ENCODE data around the gene SH2D6.
"Not testable (repeated sequence)": the region's sequence is repeated elsewhere in the genome, so short reads cannot be mapped to it uniquely, and the experiment has no call there.

The SH2D6 gene

DNA sequence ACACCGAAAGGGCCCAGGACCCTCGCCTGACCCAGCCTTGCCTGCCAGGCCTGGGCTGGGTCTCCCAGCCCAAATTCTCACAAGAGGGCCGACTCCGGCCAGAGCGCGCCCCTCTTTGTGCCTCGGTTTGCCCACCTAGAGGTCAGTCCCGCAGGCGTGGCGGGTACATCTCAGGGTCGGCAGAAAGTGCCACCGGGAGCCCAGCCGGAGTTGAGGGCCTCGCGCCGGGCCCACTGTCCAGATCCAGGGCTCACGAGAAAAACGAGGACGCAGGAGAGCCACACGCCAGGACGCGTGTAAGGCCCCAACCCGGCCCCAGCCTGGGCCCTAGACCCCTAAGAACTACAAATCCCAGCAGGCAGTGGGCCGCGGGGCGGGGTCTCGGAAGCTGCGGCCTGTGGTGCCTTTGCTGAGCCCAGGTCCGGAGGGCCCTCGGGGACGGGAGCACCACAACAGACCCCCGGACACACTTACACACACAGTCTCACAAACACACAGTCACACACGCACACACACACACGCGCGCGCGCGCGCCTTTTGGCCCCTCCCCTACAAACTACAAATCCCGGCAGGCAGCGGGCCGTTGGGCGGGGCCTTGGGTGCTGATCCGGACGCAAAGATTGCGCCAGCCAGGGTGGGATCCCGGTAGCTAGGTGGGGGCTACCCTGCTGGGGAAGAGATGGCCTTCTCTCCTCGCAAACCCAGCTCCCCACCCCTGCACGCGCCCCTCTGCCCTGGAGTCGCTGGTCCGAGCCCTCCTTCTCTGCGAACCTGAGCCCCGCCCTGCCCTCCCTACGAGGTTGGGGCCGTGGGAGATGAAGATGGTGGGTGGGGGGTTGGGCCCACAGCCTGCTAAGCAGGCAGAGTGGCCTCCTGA, at the start of gene SH2D6:
SH2D6 (plus strand) TSS at position 583 of the 877 bp plus-strand sequence. CDS start 10,752 bp downstream, outside the sequence.
- DNase-seq (ENCODE audit: low read depth, low spot score), result peak; percentile 70

DNA sequence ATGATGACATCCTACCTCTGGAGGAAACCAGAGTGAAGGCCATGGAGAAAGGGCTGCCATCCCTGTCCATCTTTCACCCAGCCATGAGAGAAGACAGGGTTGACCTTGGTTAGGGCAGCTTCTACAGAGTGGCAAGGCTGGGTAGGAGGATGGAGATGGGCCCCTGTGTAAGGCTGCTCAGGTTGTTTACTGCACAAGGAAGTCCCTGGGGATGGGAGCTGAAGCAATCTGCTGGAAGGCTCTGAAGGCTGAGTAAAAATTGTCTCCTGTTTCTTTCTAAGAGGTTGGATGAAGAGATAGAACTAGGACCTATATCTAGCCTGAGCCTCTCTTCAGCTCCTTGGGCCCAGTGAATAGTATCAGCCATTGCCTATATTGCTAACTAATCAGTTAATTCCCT, 49.6 kb upstream of the SH2D6 start:
- DNase-seq (ENCODE audit: low read depth, low spot score), result no peak

DNA sequence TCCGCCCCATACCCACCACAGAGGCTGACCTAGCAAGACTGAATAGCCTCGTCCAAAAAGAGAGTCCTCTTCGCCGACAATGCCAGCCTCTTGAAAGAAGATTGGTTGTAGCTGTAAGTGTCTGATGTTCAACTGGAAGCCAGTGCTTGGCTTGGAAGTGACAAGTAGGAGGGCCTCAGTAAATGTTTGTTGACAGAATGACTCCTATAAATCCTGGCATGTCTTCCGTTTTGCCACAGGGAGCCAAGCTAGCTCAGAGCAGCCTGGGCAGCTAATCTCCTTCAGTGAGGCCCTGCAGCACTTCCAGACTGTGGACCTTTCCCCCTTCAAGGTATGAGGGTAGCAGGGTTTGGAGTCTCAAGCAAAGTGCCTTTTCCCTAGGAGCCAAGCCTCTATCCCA, 49.0 kb upstream of the SH2D6 start:
- no peak for DNase-seq (ENCODE audit: low read depth, low spot score)

DNA sequence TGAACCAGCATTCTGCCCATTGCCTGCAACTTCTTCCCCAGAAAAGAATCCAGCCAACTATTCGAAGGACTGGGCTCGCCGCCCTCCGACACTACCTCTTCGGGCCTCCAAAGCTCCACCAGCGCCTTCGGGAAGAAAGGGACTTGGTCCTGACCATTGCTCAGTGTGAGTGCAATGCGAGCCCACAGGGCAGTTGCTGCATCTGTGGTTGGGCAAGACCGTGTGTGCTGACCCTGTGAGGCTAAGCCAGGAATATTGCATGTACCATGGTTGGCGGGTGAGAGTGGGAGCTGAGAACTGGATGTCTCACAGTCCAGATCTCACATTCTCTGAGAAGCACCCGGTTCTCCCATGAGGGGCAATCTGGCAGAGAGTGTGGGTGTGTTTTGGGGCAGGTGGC, 47.5 kb upstream of the SH2D6 start:
- no peak for DNase-seq (ENCODE audit: low read depth, low spot score)

DNA sequence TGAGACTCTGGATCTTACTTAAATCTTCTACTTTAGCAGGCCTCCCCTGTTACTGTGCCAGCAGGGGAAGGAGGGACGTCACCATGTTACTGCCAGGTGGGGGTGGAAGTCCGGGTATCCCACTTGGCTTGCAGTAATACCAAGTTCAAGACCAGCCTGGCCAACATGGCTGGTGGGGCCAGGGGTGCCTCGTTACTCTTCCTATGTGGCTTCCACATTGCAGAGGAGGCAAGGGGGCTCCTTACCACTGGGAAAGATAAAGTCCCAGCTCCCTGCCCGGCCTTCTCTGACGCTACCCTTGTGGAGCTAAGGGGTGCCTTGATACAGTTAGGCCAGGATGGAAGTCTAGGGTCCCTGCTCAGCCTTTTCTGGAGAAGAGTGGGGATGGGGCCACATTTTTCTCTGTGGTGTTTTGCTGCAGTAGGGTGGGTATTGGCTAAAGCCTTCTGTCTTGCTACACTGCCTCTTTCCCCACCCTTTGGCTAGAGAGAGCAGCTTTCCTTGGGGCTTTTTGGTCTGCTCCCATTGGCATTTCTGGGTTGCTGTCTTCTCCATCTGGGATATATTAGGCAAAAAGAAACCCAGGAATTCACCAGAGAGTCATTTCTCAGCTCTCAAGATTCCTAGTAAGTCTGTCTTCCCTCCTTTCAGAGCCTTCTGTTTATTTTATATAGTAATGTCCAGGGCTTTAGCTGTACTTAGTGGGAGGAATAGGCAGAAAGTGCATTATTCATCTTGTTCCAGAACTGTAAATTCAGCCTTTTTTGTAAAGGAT, 42.0 kb upstream of the SH2D6 start:
- DNase-seq (ENCODE audit: low read depth, low spot score), result no peak

DNA sequence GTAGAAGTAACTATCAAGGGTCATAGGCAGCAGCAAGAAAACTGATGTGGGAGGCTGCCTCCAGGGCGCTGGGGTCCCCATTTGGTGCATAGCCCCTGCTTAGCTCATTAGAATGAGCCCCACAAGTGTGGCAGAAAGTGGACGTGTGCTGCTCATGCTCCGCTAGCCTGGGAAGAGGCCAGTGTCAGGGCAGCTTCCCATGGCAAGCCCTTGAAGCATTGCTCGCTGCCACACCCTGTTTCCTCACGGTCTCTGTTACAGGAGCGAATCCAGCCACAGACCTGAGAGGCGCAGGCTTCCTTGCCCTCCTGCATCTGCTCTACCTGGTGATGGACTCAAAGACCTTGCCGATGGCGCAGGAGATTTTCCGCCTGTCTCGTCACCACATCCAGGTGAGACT, 41.4 kb upstream of the SH2D6 start:
- no peak for DNase-seq (ENCODE audit: low read depth, low spot score)

DNA sequence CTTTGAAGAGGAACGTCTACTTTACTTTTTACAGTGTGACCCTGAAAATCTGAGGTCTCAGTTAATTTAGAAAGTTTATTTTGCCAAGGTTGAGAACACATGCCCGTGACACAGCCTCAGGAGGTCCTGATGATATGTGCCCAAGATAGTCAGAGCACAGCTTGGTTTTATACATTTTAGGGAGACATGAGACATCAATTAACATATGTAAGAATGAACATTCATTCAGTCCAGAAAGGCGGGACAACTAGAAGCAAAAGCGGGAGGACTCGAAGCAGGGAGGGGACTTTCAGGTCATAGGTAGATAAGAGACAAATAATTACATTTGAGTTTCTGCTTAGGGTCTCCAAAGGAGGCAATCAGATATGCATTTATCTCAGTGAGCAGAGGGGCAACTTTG, 40.3 kb upstream of the SH2D6 start:
- no peak for DNase-seq (ENCODE audit: low read depth, low spot score)

DNA sequence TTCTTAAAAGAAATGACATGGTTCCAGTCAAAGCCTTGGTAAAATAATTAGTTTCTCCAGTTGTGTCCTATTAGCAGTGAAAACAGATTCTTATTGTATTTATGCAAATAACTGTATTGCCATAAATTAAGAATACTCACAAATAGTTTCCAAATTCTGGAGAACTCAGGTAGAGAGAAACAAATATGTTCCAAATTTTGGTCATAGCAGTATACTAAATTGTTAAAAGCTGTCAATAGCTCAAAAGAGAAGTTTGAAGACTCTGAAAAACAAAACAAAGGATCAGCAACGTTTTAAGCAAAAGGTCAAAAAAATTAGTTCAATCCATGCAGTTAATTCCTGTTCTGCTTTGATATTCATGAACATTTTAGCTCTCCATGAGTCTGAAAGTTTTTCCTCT, 38.5 kb upstream of the SH2D6 start:
- DNase-seq (ENCODE audit: low read depth, low spot score), result no peak

DNA sequence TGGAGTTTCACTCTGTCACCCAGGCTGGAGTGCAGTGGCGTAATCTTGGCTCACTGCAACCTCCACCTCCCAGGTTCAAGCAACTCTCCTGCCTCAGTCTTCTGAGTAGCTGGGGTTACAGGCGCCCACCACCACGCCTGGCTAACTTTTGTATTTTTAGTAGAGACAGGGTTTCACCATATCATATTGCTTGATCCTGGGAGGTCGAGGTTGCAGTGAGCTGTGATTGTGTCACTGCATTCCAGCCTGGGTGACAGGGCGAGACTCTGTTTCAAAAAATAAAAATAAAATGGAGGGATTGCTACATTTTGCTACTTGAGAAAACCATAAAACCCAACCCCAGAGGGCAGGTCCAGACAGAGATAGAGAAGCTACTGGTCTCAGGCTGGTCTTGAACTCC, 35.4 kb upstream of the SH2D6 start:
- DNase-seq (ENCODE audit: low read depth, low spot score), result not testable (repeated sequence)

DNA sequence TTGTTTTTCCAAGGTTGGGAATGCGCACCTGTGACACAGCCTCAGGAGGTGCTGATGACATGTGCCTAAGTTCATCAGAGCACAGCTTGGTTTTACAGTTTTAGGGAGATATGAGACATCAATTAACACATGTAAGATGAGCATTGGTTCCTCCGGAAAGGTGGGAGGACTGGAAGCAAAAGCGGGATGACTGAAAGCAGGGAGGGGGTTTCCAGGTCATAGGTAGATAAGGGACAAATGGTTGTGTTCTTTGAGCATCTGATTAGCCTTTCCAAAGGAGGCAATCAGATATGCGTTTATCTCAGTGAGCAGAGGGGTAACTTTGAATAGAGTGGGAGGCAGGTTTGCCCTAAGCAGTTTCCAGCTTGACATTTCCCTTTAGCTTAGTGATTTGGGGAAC, 34.7 kb upstream of the SH2D6 start:
- no peak for DNase-seq (ENCODE audit: low read depth, low spot score)

DNA sequence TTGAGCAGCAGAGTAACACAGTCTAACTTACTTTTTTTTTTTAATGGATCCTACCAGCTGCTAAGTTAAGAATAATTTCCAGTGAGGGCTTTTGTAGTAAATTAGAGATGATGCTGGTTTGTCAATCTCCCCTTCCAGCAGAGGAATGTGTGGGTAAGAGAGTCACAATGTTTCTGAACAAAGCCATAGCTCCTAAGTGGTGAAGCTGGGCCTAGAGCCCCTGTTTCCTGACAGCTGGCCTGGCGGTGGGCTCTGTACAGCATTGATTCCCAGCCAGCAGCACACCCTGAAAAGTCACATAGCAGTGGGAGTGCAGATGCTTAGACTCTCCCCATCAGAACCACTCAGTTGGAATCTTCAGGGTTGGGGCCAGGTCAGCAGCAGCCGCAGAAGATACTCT, 32.8 kb upstream of the SH2D6 start:
- no peak for DNase-seq (ENCODE audit: low read depth, low spot score)

DNA sequence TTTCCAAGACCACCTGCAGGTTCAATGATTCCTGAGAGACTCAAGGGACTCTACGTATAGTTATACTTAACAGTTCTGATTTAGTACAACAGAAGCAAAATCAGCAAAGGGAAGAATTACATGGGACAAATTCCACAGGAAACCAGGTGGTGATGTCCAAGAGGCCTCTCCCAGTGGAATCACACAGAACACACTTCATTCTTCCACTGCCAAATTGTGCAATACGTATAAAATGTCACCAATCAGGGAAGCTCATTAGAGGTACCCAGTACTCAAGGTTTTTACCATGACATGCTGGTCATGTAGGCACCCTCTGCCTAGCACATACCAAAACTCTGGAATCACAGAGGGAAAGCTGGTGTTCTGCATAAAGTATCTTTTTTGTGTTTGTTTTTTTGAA, 30.8 kb upstream of the SH2D6 start:
- no peak for DNase-seq (ENCODE audit: low read depth, low spot score)

DNA sequence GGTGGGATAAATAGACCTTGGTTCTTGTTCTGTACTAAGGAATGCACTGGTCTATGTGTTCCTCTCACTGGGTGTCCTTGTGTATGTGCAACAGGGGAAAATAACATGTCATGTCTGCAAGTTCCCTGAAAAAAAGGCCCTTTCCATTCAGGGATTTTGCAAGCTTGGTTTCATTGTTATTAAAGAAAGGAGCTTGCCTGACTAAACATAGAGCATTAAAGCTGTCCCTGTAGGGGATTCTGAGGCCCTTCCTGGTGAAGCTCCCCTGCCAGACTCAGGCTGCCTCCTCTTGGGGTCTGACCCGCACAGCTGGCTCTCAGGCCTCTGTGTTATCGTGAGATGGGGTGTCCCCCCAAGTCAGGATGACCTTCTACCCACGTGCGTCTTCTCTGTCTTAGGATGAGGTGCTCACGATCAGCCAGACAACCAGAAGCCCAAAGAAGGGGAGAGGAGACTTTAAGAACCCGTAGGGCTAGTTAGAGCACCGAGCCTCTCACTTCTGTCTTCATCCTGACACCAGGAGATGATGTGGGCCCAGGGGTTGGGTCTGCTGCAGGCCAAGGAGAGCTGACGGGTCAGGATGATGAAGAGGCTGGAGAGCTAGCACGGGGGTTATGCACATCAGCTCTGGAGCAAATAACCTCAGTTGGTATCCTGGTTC, 29.5 kb upstream of the SH2D6 start:
- DNase-seq (ENCODE audit: low read depth, low spot score), result no peak

DNA sequence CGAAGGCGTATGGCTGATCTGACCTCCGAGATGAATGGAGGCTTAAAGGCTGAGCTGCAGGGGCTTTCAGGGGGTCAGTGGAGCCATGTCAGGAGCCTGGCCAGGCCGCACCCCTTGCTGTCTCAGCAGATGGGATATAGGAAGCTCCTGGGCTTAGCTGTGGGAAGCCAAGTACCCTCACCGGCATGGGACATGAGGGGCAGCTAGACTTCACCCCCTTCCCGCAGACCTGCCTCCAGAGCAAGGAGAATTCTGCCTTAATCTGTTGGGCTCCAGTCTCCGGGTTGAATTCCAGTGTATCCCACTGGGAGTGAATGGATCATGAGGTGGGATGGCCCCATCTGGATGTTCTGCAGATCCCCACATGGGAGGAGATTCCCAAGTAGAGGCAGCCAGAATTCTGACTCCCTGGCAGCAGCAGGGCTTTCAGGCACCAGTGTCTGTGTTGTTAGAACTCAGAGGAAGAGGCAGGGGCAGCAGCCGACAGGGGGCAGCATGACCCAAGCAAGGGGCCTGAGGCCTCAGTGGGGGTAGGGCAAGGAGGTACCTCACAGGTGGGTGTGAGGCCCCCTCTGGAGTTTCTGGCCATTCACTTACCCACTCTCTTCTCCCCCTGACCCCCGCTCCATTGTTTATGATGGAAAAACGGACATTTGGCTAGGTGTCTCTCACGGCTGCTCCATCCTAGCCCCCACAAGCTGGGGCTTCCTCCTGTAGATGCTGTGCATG, 27.4 kb upstream of the SH2D6 start:
- DNase-seq (ENCODE audit: low read depth, low spot score), result peak; percentile 41

DNA sequence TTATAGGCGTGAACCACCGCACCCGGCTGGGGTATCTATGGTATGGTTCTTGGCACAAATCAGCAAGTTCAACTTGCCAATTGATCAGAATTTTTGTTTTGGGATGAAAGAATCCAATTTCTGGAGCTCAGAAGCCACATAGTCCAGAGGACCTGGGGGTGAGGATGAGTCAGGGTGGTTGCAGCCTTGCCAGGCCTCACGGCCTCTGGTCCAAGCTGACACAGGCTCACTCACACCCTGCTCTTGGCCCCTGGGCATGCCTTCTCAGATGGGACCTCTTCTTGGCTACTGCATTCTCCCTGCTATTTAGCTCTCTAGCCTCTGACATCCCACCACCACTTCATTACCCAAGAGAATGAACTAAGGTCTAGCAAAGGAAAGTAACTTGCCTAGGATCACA, 24.7 kb upstream of the SH2D6 start:
- no peak for DNase-seq (ENCODE audit: low read depth, low spot score)

DNA sequence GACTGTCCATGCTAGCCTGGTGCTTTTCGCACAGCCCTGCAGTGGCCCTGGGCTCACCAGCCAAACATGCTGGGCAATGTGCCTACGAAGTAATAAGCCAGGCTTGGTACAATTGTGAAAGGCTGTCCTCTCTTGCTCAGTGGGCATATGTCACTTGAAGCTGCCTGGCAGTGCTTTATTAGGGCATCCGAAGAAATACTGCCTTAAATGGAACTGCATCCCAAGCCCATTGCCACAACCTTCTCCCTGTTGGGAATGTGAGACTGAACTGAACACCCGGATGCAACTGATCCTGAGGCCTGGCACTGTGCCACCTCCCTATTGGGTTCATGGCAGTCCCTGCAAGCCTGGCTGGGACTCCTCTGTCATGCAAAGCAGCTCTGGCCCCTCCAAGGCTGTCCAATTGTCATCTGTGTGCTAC, 24.2 kb upstream of the SH2D6 start:
- DNase-seq (ENCODE audit: low read depth, low spot score), result no peak

DNA sequence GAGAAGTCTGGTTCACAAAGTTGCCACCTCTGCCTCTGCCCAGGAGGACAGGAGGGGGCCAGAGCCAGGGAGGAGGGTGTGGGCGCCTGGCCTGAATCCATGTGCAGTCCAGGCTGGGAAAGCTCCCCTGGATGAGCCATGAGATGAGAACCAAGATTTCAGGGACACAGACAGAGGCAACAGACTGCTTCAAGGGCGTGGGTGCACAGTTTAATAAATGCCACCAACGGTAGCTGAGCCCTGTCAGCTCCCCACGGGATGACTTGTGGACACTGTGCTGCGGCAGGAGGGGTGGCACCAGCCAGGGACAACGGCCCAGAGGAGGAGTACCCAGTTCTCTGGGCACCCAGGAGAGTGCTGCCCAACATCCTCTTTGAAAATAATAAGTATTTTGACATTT, 23.5 kb upstream of the SH2D6 start:
- DNase-seq (ENCODE audit: low read depth, low spot score), result no peak

DNA sequence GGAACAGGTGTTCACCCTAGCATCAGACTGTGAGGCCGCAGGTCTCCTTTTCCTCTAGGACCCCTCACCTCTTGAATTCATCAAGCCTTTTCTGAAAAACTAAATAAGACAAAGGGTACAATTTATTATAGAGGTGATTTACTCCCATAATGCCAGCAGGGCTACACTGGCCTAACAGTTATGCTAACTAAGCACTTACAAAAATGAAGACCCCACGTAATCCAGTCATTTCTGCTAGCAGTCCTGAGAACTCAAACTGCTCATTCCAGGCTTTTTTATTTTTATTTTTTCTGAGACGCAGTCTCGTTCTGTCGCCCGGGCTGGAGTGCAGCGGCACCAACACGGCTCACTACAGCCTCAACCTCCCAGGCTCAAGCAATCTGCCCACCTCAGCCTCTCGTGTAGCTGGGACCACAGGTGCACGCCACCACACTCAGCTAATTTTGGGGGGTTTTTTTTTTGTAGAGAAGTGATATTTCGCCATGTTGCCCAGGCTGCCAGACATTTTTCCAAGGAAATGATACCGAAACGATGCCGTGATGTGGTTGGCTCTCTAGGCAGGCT, 22.5 kb upstream of the SH2D6 start:
- DNase-seq (ENCODE audit: low read depth, low spot score), result no peak

DNA sequence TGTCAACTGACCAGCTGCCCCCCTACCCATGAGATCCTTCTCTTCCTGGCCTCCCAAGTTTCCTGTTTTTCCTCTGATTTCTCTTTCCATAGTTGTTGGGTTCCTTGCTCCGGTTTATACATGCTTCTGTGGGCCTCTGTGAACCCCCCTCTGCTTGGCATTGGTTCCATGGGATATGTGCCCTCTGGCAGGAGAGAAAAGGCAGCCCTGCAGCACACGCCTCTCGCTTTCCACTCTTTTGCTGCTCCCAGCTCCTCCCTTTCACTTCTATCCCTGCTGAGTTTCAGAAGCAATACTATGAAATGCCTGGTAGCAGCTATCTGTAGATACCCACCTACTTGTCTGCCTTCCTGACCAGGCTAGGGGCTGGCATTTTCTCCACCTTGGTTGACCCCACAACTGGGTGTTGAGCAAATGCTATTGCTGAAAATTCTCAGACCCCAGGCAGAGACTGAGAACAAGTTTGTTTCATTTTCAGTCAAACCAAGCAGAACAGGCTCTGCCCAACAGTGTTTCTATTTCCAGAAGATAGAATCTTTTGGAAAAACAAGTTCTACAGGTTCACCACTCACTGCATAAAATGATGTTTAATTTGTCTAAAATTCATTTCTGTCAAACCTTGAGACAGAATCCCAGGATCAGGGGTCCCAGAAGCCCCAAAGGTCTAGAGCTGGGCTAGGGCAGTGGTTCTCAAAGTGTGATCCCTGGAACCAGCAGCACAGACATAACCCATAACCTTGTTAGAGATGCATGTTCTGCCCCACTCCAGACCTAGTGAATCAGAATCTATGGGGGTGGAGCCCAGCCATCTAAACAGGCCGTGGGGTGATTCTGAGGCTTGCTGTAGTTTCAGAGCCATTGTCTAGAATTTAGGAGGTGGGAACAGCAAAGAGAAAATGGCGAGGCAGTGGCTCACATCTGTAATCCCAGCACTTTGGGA, 21.7 kb upstream of the SH2D6 start:
- no peak for DNase-seq (ENCODE audit: low read depth, low spot score)

DNA sequence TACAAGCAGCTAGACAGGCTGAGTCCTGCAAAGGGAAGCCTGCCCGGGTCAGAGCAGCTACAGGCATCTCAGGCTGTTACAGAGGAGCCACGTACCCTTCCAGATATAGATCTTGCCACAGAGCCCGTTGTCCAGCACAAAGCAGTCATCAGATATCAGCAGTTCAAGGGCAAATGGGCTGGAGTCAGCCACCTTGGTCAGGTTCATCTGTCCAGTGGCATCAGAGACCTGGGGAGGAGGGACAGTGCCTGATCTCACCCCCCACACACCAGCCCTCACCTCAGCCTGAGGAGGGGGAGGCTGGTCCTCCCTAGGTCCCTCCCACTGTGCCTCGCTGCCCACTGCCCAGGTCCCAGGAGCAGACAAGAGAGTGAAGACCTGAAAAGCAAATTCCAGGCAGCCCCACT, 20.6 kb upstream of the SH2D6 start:
- DNase-seq (ENCODE audit: low read depth, low spot score), result no peak
